WERI-Rb-1 (cell line): ENCODE data around the gene CLIC5.

Experiments used
- DNase-seq: peaks from one replicate; pipeline ENCODE4 v3.0.0-alpha.2; 2020
- H3K27ac ChIP-seq: fragments of 250-450 bp; sonication (Bioruptor Pico); 2 replicates; pipeline ENCODE4 v1.5.1; 2020; ENCODE audit warnings: mild to moderate bottlenecking, moderate library complexity
- H3K27me3 ChIP-seq: fragments of 250-450 bp; sonication (Bioruptor Pico); 2 replicates; pipeline ENCODE4 v1.5.1; 2021; ENCODE audit warnings: mild to moderate bottlenecking, low read depth, moderate library complexity; ENCODE audit not compliant: insufficient read depth, severe bottlenecking
- H3K36me3 ChIP-seq: fragments of 250-450 bp; sonication (Bioruptor Pico); 2 replicates; pipeline ENCODE4 v1.5.1; 2020; ENCODE audit warnings: mild to moderate bottlenecking, moderate library complexity
- H3K4me3 ChIP-seq: 2 replicates; pipeline ENCODE4 v1.5.1; 2011; ENCODE audit warnings: low read depth, mild to moderate bottlenecking, control low read depth, low read length
- H3K9me3 ChIP-seq: fragments of 250-450 bp; sonication (Bioruptor Pico); 2 replicates; pipeline ENCODE4 v1.5.1; 2021; ENCODE audit warnings: mild to moderate bottlenecking, moderate library complexity; ENCODE audit not compliant: severe bottlenecking
- TF ChIP-seq, protein P1 (sequence below): IDR thresholded peaks from 2 replicates; pipeline ENCODE4 v1.5.1; 2011; ENCODE audit warnings: low read depth, mild to moderate bottlenecking, control low read depth, inconsistent platforms, low read length

The CLIC5 gene

DNA sequence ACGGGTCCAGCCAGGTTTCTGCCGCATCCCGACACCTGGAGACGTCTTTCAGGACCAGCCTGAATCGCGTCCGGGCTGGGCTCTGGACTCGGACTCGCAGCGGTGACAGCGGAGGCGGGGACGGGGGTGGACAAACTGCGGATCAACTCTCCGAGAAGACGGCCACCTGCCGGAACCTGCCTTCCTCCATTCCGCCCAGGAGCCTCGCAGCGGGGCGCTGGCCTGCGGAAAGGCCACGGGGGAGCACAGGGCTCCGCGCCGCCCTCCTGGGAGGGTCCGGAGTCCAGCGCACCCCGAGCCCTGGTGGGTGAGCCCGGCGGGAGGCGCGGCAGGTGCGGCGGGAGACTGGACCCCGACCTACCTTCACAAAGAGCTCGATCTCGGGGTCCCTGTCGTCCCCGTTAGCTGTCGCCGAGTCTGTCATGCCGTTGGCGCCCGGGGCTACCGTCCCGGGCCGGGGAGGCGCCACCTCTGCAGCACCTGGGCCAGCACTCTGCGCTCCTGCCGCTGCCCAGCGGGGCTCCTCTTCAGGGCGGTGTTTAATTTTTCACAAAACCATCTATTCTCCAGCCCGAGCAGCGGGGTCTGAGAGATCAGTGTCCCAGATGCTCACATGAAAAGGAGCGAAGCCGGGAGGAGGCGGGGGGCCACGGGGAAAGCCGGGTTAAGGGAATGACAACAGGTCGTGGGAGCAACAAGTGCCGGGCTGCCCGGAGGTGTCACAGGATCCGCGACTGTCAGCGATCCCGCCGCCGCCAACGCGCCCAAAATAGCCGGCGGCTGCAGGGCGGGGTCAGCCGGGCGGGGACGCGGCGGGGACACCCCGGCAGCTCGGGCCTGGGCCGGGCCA, at the start of gene CLIC5:
Gene CLIC5 (minus strand): TSS at position 742 of the 850 bp plus-strand sequence. CDS start 318 bp downstream, at position 424.
- Histone ChIP-seq H3K27ac (no peak within 1 kb of the TSS), H3K36me3 (no peaks in the 10 kb centered on the region), H3K9me3 (peaks cover 7% of the 10 kb centered on the region), H3K27me3 (peaks cover 21% of the 10 kb centered on the region), H3K4me3 (peak within 1 kb of the TSS; percentile 56)
- TF ChIP-seq, protein P1, sequence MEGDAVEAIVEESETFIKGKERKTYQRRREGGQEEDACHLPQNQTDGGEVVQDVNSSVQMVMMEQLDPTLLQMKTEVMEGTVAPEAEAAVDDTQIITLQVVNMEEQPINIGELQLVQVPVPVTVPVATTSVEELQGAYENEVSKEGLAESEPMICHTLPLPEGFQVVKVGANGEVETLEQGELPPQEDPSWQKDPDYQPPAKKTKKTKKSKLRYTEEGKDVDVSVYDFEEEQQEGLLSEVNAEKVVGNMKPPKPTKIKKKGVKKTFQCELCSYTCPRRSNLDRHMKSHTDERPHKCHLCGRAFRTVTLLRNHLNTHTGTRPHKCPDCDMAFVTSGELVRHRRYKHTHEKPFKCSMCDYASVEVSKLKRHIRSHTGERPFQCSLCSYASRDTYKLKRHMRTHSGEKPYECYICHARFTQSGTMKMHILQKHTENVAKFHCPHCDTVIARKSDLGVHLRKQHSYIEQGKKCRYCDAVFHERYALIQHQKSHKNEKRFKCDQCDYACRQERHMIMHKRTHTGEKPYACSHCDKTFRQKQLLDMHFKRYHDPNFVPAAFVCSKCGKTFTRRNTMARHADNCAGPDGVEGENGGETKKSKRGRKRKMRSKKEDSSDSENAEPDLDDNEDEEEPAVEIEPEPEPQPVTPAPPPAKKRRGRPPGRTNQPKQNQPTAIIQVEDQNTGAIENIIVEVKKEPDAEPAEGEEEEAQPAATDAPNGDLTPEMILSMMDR, result peak; percentile 22; the same call in 1 of the 2 replicates
- peak; percentile 75 for DNase-seq

DNA sequence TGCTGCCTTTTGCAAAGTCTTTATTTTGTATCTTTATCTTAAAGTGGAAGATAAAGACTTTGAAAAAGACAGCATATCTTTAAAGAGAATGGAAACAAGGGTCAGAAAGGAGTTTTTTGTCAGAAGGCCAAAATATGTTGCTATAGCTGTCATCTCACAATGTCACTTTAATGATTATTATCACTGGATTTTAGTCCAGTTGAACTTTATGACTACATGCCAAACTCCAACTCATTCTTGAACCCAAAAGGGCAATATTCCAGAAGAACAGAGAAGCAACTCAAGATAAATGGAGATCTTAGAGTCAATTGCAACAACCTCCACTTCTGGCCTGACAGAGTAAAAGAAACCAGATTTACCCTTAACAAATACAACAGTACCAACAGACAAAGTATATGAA, 47.3 kb upstream of the CLIC5 start:
- TF ChIP-seq, protein P1, result no peak
- H3K27ac ChIP-seq, result no peak overlapping the region
- DNase-seq, result no peak
- H3K9me3 ChIP-seq, result no peaks in the 10 kb centered on the region
- no peaks in the 10 kb centered on the region for H3K36me3 ChIP-seq
- H3K27me3 ChIP-seq, result peaks cover 16% of the 10 kb centered on the region
- H3K4me3 ChIP-seq, result no peak overlapping the region

DNA sequence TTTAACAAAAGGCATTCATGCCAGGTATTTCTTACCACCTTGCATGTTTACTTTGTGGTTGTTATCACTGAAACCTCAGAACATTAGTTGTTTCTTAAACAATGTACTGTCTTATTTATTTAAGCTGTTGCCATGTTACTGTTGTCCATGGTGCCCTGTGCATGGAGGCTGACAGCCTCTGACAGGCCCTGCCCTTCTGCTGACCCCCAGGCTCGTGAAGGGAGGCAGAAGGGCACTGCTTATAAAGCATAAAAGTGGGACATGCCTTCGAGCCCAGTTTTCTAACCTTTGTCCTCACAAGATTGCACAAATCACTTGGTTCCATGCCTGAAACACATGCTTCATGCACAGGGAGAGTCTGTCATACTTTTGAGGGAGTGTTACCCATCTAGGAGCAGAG, 46.7 kb upstream of the CLIC5 start:
- Histone ChIP-seq H3K27me3 (peaks cover 19% of the 10 kb centered on the region), H3K9me3 (peaks cover 3% of the 10 kb centered on the region), H3K4me3 (no peak overlapping the region), H3K36me3 (no peaks in the 10 kb centered on the region), H3K27ac (no peak overlapping the region)
- TF ChIP-seq, protein P1, result no peak
- no peak for DNase-seq

DNA sequence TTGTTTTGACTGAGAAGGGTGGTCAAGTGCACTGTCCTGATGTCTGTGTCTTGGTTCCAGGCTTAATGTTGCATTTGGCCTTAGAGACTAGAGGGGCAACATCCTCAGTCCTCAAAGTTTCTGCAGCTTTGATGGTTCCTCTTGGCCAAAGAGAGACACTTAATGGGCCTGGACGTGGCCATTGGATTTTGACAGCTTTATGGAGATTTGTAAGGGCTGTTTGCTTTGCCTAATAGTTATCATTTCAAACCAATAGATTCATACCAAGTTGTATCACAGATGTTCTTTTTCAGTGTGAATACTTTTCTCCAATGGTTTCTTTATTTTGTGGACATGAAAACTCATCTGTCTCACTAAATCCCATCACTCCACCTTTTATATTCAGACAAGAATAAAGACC, 45.8 kb upstream of the CLIC5 start:
- no peak for DNase-seq
- no peak overlapping the region for H3K27ac ChIP-seq
- no peak overlapping the region for H3K4me3 ChIP-seq
- TF ChIP-seq, protein P1, result no peak
- H3K27me3 ChIP-seq, result peaks cover 25% of the 10 kb centered on the region
- H3K9me3 ChIP-seq, result peaks cover 11% of the 10 kb centered on the region
- no peaks in the 10 kb centered on the region for H3K36me3 ChIP-seq

DNA sequence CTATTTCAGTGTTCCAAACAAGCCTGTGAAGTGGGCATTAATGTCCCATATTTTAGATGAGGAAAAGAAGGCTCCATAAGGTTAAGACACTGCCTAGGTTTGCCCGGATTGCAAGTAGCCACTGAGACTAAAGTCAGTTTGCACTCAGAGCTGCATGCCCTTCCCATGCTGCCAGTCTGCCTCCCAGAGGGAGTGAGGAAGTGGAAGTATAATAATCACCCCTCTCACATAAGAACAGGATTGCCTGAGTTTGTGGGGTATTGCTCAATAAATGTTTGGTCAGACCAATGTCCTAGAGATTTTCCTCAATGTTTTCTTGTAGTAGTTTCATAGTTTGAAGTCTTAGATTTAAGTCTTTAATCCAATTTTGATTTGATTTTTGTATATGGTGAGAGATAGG, 43.9 kb upstream of the CLIC5 start:
- Histone ChIP-seq H3K27ac (no peak overlapping the region), H3K4me3 (no peak overlapping the region), H3K27me3 (peaks cover 38% of the 10 kb centered on the region), H3K9me3 (peaks cover 15% of the 10 kb centered on the region), H3K36me3 (no peaks in the 10 kb centered on the region)
- DNase-seq, result no peak
- TF ChIP-seq, protein P1, result no peak
